ENCODE data around the gene TIMMDC1.

GRCh38 chr3:119570229-119570628 is 71.9 kb downstream of the TIMMDC1 start:
- TF ChIP-seq CTCF (IDR thresholded peaks at IDR 0.05) = no peak
- TF ChIP-seq POLR2A (IDR thresholded peaks at IDR 0.05) = no peak
